ENCODE data around the gene TMTC1.

GRCh38 chr12:29580971-29581370 lies 202.8 kb downstream of the TMTC1 start:
- TF ChIP-seq EZH2 (IDR thresholded peaks at IDR 0.05) (no peak), CTCF (IDR thresholded peaks at IDR 0.05) (no peak), EZH2phosphoT487 (IDR thresholded peaks at IDR 0.05) (no peak)
